ENCODE measurements around the gene TNFAIP8L2. TPM values are rescaled to one million over a fixed set of nuclear protein-coding genes. Genes with fewer than 3 reads are reported as not detected.

TNFAIP8L2 gene
- total RNA-seq, 1 donor from 2014 or later, result not detected

DNA sequence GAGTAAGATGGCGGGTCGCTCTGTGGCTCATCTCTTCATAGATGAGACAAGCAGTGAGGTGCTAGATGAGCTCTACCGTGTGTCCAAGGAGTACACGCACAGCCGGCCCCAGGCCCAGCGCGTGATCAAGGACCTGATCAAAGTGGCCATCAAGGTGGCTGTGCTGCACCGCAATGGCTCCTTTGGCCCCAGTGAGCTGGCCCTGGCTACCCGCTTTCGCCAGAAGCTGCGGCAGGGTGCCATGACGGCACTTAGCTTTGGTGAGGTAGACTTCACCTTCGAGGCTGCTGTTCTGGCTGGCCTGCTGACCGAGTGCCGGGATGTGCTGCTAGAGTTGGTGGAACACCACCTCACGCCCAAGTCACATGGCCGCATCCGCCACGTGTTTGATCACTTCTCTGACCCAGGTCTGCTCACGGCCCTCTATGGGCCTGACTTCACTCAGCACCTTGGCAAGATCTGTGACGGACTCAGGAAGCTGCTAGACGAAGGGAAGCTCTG lies 2.4 kb downstream of the TNFAIP8L2 start:
- Mint-ChIP-seq H3K27ac (ENCODE audit: unreplicated experiment) (no peak overlapping the region), H3K27me3 (ENCODE audit: low read depth) (no peaks in the 10 kb centered on the region), H3K4me1 (peaks cover 9% of the 10 kb centered on the region), H3K36me3 (ENCODE audit: low read depth) (peaks cover 3% of the 10 kb centered on the region), H3K9me3 (no peaks in the 10 kb centered on the region), H3K4me3 (no peak overlapping the region)
- no peak for DNase-seq (ENCODE audit: low read depth, low spot score)
- TF ChIP-seq, protein P1, sequence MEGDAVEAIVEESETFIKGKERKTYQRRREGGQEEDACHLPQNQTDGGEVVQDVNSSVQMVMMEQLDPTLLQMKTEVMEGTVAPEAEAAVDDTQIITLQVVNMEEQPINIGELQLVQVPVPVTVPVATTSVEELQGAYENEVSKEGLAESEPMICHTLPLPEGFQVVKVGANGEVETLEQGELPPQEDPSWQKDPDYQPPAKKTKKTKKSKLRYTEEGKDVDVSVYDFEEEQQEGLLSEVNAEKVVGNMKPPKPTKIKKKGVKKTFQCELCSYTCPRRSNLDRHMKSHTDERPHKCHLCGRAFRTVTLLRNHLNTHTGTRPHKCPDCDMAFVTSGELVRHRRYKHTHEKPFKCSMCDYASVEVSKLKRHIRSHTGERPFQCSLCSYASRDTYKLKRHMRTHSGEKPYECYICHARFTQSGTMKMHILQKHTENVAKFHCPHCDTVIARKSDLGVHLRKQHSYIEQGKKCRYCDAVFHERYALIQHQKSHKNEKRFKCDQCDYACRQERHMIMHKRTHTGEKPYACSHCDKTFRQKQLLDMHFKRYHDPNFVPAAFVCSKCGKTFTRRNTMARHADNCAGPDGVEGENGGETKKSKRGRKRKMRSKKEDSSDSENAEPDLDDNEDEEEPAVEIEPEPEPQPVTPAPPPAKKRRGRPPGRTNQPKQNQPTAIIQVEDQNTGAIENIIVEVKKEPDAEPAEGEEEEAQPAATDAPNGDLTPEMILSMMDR (conservative IDR thresholded peaks at IDR 0.05), result no peak

DNA sequence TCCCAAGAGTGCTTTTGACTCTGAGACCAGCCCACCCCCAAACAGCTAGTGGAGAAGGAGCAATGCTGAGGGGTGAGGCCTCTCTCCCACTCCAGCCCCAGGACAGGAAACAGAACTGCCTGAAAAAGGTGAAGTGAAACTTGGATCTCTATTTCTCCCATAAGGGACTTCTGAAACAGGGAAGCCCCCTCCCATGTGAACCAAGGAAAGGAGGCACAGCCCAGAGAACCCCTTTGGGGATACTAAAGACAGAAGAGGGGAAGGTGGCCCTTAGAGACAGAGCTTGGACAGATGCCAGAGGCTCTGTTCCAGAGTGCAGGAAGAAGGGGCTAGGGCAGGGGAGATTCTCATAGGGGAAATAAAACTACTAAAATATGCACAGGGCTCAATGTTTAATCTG lies 2.9 kb downstream of the TNFAIP8L2 start:
- no peak for DNase-seq (ENCODE audit: low read depth, low spot score)
- Mint-ChIP-seq H3K36me3 (ENCODE audit: low read depth) (peaks cover 3% of the 10 kb centered on the region), H3K27ac (ENCODE audit: unreplicated experiment) (no peak overlapping the region), H3K9me3 (no peaks in the 10 kb centered on the region), H3K4me1 (peaks cover 13% of the 10 kb centered on the region), H3K4me3 (no peak overlapping the region), H3K27me3 (ENCODE audit: low read depth) (no peaks in the 10 kb centered on the region)
- TF ChIP-seq, protein P1 (conservative IDR thresholded peaks at IDR 0.05), result no peak

GRCh38 chr1:151164732-151165280 lies 8.4 kb downstream of the TNFAIP8L2 start:
- peaks cover 28% of the 10 kb centered on the region for H3K4me1 Mint-ChIP-seq

GRCh38 chr1:151165281-151165737 lies 8.9 kb downstream of the TNFAIP8L2 start:
- Mint-ChIP-seq H3K27ac (ENCODE audit: unreplicated experiment) (peak overlapping the region; percentile 91), H3K27me3 (ENCODE audit: low read depth) (peaks cover 3% of the 10 kb centered on the region), H3K36me3 (ENCODE audit: low read depth) (peaks cover 6% of the 10 kb centered on the region), H3K4me1 (peaks cover 28% of the 10 kb centered on the region), H3K9me3 (no peaks in the 10 kb centered on the region), H3K4me3 (peak overlapping the region; percentile 93)
- TF ChIP-seq, protein P1 (conservative IDR thresholded peaks at IDR 0.05), result no peak
- peak; percentile 35 for DNase-seq (ENCODE audit: low read depth, low spot score)

More at GRCh38 chr1:151164732-151165280, 8.4 kb downstream of the TNFAIP8L2 start:
- Mint-ChIP-seq H3K27me3 (ENCODE audit: low read depth) (peaks cover 3% of the 10 kb centered on the region), H3K4me3 (peak overlapping the region; percentile 93), H3K36me3 (ENCODE audit: low read depth) (peaks cover 6% of the 10 kb centered on the region), H3K9me3 (no peaks in the 10 kb centered on the region), H3K27ac (ENCODE audit: unreplicated experiment) (peak overlapping the region; percentile 91)
- DNase-seq (ENCODE audit: low read depth, low spot score), result no peak
- TF ChIP-seq, protein P1 (conservative IDR thresholded peaks at IDR 0.05), result no peak

DNA sequence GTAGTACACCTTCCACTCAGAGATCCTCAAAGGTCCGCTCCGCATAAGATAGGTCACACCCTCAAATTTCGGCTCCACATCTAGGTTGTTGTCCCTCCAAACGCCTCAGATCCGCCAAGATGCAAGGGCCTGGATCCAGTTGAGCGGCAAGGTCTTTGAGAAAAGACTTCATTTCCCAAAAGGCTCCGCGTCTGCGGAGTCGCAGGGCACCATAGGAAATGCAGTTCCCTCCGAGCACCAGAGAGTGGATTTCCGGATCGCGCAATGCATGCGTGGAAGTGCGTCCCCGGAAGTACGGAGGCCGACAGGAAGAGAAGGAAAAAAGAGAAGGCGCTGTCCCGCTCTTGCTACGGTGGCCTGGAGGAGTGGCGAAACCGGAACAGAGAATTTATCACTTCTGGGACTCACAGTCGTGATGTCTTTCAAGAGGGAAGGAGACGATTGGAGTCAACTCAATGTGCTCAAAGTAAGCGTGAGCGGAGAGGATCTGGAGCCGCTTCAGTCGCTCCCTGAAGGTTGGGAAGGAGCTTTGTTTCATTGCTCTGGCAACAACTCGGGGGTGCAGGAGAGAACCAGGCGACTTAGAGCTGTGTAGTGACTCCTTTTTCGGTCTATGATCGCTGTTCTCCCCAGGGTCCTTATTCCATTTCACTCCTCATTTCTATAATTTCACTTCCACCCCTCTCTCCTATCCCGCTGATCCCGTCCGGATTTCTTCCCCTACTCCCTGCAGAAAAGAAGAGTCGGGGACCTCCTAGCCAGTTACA lies 9.5 kb downstream of the TNFAIP8L2 start, which contains the start of the genes LYSMD1 and SCNM1:
Gene LYSMD1, minus strand, starts transcription at position 165 of the 767 bp plus-strand sequence. CDS start 644 bp downstream, outside the sequence.
Gene SCNM1, plus strand, starts transcription at position 407 of the 767 bp plus-strand sequence. Its CDS starts 9 bp downstream, at position 416.
- peaks cover 28% of the 10 kb centered on the region for H3K4me1 Mint-ChIP-seq
- TF ChIP-seq, protein P1 (conservative IDR thresholded peaks at IDR 0.05), result no peak
- no peaks in the 10 kb centered on the region for H3K9me3 Mint-ChIP-seq
- peaks cover 3% of the 10 kb centered on the region for H3K27me3 Mint-ChIP-seq (ENCODE audit: low read depth)
- H3K27ac Mint-ChIP-seq (ENCODE audit: unreplicated experiment), result peak within 1 kb of the TSS; percentile 94
- peak within 1 kb of the TSS; percentile 93 for H3K4me3 Mint-ChIP-seq
- peaks cover 6% of the 10 kb centered on the region for H3K36me3 Mint-ChIP-seq (ENCODE audit: low read depth)
- peak; percentile 92 for DNase-seq (ENCODE audit: low read depth, low spot score)
